Measurements from ENCODE around the gene SLBP.
"Not testable (repeated sequence)": the region's sequence is repeated elsewhere in the genome, so short reads cannot be mapped to it uniquely, and the experiment has no call there.

Gene SLBP

GRCh38 chr4:1706358-1706757 is 5.8 kb downstream of the SLBP start:
- no peak for DNase-seq (ENCODE audit: low spot score)
- POLR2A ChIA-PET (ENCODE audit: low non-redundant PET): no interaction called here
- CTCF ChIA-PET: no interaction called here
- H3K27ac ChIP-seq: peak overlapping the region; percentile 18; the same call in 1 of the 2 replicates
- TF ChIP-seq, protein P1, sequence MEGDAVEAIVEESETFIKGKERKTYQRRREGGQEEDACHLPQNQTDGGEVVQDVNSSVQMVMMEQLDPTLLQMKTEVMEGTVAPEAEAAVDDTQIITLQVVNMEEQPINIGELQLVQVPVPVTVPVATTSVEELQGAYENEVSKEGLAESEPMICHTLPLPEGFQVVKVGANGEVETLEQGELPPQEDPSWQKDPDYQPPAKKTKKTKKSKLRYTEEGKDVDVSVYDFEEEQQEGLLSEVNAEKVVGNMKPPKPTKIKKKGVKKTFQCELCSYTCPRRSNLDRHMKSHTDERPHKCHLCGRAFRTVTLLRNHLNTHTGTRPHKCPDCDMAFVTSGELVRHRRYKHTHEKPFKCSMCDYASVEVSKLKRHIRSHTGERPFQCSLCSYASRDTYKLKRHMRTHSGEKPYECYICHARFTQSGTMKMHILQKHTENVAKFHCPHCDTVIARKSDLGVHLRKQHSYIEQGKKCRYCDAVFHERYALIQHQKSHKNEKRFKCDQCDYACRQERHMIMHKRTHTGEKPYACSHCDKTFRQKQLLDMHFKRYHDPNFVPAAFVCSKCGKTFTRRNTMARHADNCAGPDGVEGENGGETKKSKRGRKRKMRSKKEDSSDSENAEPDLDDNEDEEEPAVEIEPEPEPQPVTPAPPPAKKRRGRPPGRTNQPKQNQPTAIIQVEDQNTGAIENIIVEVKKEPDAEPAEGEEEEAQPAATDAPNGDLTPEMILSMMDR (conservative IDR thresholded peaks at IDR 0.05; ENCODE audit: low read depth): no peak

- TF ChIP-seq, protein P1 (conservative IDR thresholded peaks at IDR 0.05; ENCODE audit: low read depth): no peak
- H3K27ac ChIP-seq: 0 out of 2 replicates have a peak overlapping the region, but pooled peaks have one; percentile 10
- ChIA-PET CTCF (no interaction called here), POLR2A (ENCODE audit: low non-redundant PET) (no interaction called here)
- DNase-seq (ENCODE audit: low spot score): no peak
These were observed 6.4 kb downstream of the SLBP start for GRCh38 chr4:1705732-1706131.

- POLR2A ChIA-PET (ENCODE audit: low non-redundant PET): no interaction called here
- H3K27ac ChIP-seq: no peak overlapping the region
- CTCF ChIA-PET: no interaction called here
- DNase-seq (ENCODE audit: low spot score): no peak
- TF ChIP-seq, protein P1 (conservative IDR thresholded peaks at IDR 0.05; ENCODE audit: low read depth): no peak
These were observed 8.3 kb downstream of the SLBP start for GRCh38 chr4:1703867-1704266.

GRCh38 chr4:1701671-1702070 is 10.4 kb downstream of the SLBP start:
- CTCF ChIA-PET: interaction anchor here (1.2 kb wide), 1 partner anchor 8 kb away, joined by 5 read pairs; no protein-coding TSS in a partner anchor

DNA sequence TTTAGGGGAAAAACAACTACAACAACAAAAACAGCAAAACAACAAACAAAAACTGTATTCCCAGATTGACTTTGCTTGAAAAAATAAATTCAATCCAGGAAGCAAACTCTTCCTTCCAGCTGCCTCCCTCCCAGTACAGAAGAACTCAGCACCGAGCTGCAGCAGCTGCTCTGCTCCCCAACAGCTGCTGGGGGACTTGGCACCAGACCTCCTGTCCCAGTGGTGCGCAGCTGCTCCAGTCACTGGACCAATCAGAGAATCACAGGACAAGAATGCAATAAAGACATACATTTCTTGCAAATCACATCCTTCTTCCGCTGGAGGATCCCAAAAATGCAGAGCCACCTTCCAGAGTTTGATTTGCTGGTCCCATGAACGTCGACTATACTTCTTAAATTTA is 16.2 kb downstream of the SLBP start:
- ChIA-PET CTCF (interaction anchor here (0.6 kb wide), 1 partner anchor 113 kb away, joined by 4 read pairs; no protein-coding TSS in a partner anchor), POLR2A (ENCODE audit: low non-redundant PET) (no interaction called here)
- peak overlapping the region; percentile 42 for H3K27ac ChIP-seq
- DNase-seq (ENCODE audit: low spot score): no peak
- TF ChIP-seq, protein P1 (conservative IDR thresholded peaks at IDR 0.05; ENCODE audit: low read depth): no peak

More at GRCh38 chr4:1701671-1702070, 10.4 kb downstream of the SLBP start:
- DNase-seq (ENCODE audit: low spot score); POLR2A ChIA-PET (ENCODE audit: low non-redundant PET): not testable (repeated sequence)
- H3K27ac ChIP-seq: 0 out of 2 replicates have a peak overlapping the region, but pooled peaks have one; percentile 18

DNA sequence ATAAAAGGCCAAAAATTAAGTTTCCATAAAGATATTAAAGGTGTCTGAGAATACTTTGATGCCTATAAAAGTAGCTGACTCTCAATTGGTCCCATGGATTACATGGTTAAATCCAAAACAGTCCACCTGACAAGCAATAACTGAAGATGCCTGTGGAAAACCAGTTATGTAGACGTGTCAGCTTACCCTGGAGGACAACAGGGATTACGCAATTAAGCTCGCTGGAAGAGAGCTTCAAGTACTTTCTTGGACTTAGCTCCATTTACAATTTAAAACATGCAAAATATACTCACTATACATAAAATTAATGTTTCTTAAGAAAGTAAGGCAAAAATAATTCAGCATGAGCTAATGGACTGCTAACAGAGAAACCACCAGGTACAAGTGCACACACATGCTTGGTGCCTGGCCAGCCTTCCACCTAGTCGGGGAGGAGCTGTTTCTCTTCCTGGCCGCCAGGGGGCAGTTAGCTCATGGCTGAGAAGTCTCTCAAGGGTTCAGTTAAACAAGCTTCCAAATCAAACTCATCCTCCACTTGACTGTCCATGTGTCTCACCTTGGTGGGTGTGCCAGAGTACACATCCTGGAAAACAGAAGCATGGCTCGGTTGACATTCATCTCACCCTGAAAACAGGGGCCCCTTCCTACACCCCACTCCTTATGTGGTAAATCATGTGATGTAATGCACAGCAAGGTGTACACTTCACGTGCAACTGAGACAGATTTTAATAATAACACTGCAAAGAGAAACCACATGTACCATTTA is 18.8 kb downstream of the SLBP start:
- peak; percentile 50 for DNase-seq (ENCODE audit: low spot score)
- no peak overlapping the region for H3K27ac ChIP-seq
- TF ChIP-seq, protein P1 (conservative IDR thresholded peaks at IDR 0.05; ENCODE audit: low read depth): peak; percentile 90
- ChIA-PET CTCF (interaction anchor here (0.5 to 1.5 kb wide), 5 partner anchors 8 to 641 kb away, joined by 3 to 5 read pairs (median 4); partner anchors contain the start of gene TMEM129), POLR2A (ENCODE audit: low non-redundant PET) (interaction anchor here (0.5 to 1.0 kb wide), 2 partner anchors 16 to 19 kb away, joined by 3 to 5 read pairs; partner anchors contain the start of gene SLBP)

All from RWPE1 (cell line).